Panc1 (cell line): Measurements from ENCODE around the gene IRF6. TPM values are rescaled to one million over a fixed set of nuclear protein-coding genes. Genes with fewer than 3 reads are reported as not detected.

Experiments used
- ATAC-seq: fragments of 200-7000 bp; cut with Tn5 transposase; 2 replicates; pipeline ENCODE4 v1.9.1; 2020; ENCODE audit warnings: mild to moderate bottlenecking, moderate library complexity
- BruUV-seq: library from RNA; stranded (reverse); fragments of 400-500 nt; replicated peaks from 2 replicates; lab custom pipeline; 2021; lab: Mats Ljungman, UMichigan
- CTCF ChIA-PET: fragments of 300-600 bp; sonication (Branson Sonifier 250); formaldehyde crosslinking; loops from one replicate; lab custom pipeline; 2022; ENCODE audit warnings: antibody characterized with exemption; lab: Charles Lee
- POLR2A ChIA-PET: fragments of 300-600 bp; sonication (Branson Sonifier 250); formaldehyde crosslinking; loops from one replicate; lab custom pipeline; 2022; ENCODE audit warnings: antibody characterized with exemption; lab: Charles Lee
- DNase-seq: peaks from one replicate; pipeline ENCODE4 v3.0.0-alpha.2; 2010; ENCODE audit warnings: low read depth, low spot score
- H3K27ac ChIP-seq: 2 replicates; pipeline ENCODE4 v1.5.1; 2011; ENCODE audit warnings: mild to moderate bottlenecking, low read length, inconsistent platforms
- H3K27me3 ChIP-seq: fragments of 200-500 bp; sonication (Bioruptor generic); 2 replicates; pipeline ENCODE4 v1.6.0; 2014; ENCODE audit warnings: low read length, inconsistent platforms; ENCODE audit not compliant: control insufficient read depth, insufficient read depth
- H3K36me3 ChIP-seq: fragments of 200-500 bp; sonication (Bioruptor generic); 2 replicates; pipeline ENCODE4 v1.5.1; 2014; ENCODE audit warnings: inconsistent platforms, mild to moderate bottlenecking, low read length, moderate library complexity; ENCODE audit not compliant: control insufficient read depth, insufficient read depth
- H3K4me1 ChIP-seq: 2 replicates; pipeline ENCODE4 v1.5.1; 2011; ENCODE audit warnings: inconsistent platforms, mild to moderate bottlenecking, low read length, moderate library complexity; ENCODE audit not compliant: control insufficient read depth, insufficient read depth
- H3K4me3 ChIP-seq, 2 experiments: 2 replicates each; pipeline ENCODE4 v1.5.1; 2011 to 2012; ENCODE audit warnings: low read depth in 2 of 2, low read length in 2 of 2, mild to moderate bottlenecking in 2 of 2, inconsistent platforms in 1 of 2, moderate library complexity in 1 of 2
- H3K9me3 ChIP-seq: fragments of 200-500 bp; sonication (Bioruptor generic); 2 replicates; pipeline ENCODE4 v1.5.1; 2014; ENCODE audit warnings: low read depth, mild to moderate bottlenecking, inconsistent platforms, low read length, moderate library complexity; ENCODE audit not compliant: control insufficient read depth, insufficient read depth
- POLR2AphosphoS5 ChIP-seq: IDR thresholded peaks from 2 replicates; pipeline ENCODE4 v1.6.1; 2012; ENCODE audit warnings: mild to moderate bottlenecking, low read depth, low read length, moderate library complexity
- REST ChIP-seq, 2 experiments: IDR thresholded peaks; 2 replicates each; pipeline ENCODE4 v1.6.1; 2011 to 2012; ENCODE audit warnings: low read depth in 2 of 2, control low read depth in 1 of 2, low read length in 1 of 2, mild to moderate bottlenecking in 1 of 2, moderate library complexity in 1 of 2; ENCODE audit not compliant: insufficient read depth in 1 of 2
- SIN3A ChIP-seq: IDR thresholded peaks from 2 replicates; pipeline ENCODE4 v1.6.1; 2012; ENCODE audit warnings: low read depth, mild to moderate bottlenecking, low read length, moderate library complexity, borderline replicate concordance; ENCODE audit not compliant: insufficient read depth
- TCF7L2 ChIP-seq: IDR thresholded peaks from 2 replicates; pipeline ENCODE4 v1.6.1; 2011; ENCODE audit warnings: mild to moderate bottlenecking, low read depth, low read length, inconsistent platforms
- in situ Hi-C: cut with HindIII; loops from 2 replicates; pipeline ENCODE4 v1.10.0; 2016; ENCODE audit warnings: low sequenced_read_pairs, low pct_unique_long_range_greater_than_20kb
- intact Hi-C: fragments of 100-400 bp; cut with micrococcal nuclease; formaldehyde crosslinking; loops from one replicate; pipeline ENCODE4 v1.10.0; 2022; ENCODE audit not compliant: unreplicated experiment
- total RNA-seq: library from RNA; stranded (reverse); gene quantifications from one replicate; pipeline ENCODE4 v1.2.1, GENCODE V29; 2021; ENCODE audit not compliant: unreplicated experiment
- TF ChIP-seq, protein P1 (sequence below): fragments of 450-650 bp; IDR thresholded peaks from 2 replicates; pipeline ENCODE4 v1.5.1; 2017; ENCODE audit warnings: mild to moderate bottlenecking

Gene IRF6
- total RNA-seq, 1 experiment from 2014 or later: 0.64 TPM

DNA sequence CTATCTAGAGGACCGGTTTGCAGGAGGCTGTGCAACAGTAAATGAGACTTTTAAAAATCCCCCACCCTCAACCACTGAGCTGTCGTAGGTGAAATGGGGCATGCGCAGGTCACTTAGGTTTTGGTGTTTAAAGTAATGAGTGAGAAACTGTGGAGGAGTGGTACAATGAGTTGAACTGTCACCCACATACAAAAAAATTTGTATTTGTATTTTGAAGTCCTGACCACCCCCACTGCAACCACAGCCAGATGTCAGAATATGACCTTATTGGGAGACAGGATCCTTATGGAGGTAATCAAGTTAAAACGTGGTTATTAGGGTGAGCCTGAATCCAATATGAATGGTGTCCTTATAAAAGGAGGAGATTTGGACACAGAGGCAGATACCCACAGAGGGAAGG, 1.6 kb upstream of the IRF6 start:
- Histone ChIP-seq H3K36me3 (no peaks in the 10 kb centered on the region), H3K27me3 (no peaks in the 10 kb centered on the region; the same call in none of the 2 replicates), H3K4me3 (no peak overlapping the region), H3K27ac (no peak overlapping the region), H3K9me3 (no peaks in the 10 kb centered on the region), H3K4me1 (no peaks in the 10 kb centered on the region; the same call in 1 of the 2 replicates)
- in situ Hi-C loops: no loop called here
- intact Hi-C loops: no loop called here
- ChIA-PET POLR2A (no interaction called here), CTCF (no interaction called here)
- no TSS peak for BruUV-seq
- ATAC-seq (no peak), DNase-seq (no peak)
- TF ChIP-seq REST (IDR thresholded peaks at IDR 0.05; ENCODE audit: insufficient read depth in 1 of 2, low read depth in 2 of 2, low read length in 1 of 2) (no peak), TCF7L2 (no peak), SIN3A (no peak), POLR2AphosphoS5 (no peak)
- TF ChIP-seq, protein P1, sequence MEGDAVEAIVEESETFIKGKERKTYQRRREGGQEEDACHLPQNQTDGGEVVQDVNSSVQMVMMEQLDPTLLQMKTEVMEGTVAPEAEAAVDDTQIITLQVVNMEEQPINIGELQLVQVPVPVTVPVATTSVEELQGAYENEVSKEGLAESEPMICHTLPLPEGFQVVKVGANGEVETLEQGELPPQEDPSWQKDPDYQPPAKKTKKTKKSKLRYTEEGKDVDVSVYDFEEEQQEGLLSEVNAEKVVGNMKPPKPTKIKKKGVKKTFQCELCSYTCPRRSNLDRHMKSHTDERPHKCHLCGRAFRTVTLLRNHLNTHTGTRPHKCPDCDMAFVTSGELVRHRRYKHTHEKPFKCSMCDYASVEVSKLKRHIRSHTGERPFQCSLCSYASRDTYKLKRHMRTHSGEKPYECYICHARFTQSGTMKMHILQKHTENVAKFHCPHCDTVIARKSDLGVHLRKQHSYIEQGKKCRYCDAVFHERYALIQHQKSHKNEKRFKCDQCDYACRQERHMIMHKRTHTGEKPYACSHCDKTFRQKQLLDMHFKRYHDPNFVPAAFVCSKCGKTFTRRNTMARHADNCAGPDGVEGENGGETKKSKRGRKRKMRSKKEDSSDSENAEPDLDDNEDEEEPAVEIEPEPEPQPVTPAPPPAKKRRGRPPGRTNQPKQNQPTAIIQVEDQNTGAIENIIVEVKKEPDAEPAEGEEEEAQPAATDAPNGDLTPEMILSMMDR: no peak

- no peak overlapping the region for H3K4me3 ChIP-seq
- in situ Hi-C loops: no loop called here
- DNase-seq (no peak), ATAC-seq (no peak)
- POLR2A ChIA-PET: interaction anchor here (0.6 kb wide), 2 partner anchors 11 to 1864 kb away, joined by 3 read pairs; no protein-coding TSS in a partner anchor
- H3K9me3 ChIP-seq: no peaks in the 10 kb centered on the region
- no peaks in the 10 kb centered on the region for H3K36me3 ChIP-seq
- CTCF ChIA-PET: interaction anchor here (0.8 kb wide), 1 partner anchor 18 kb away, joined by 3 read pairs; no protein-coding TSS in a partner anchor
- no peak overlapping the region for H3K27ac ChIP-seq
- intact Hi-C loops: no loop called here
- no peaks in the 10 kb centered on the region; the same call in none of the 2 replicates for H3K27me3 ChIP-seq
- H3K4me1 ChIP-seq: no peaks in the 10 kb centered on the region; the same call in 1 of the 2 replicates
- TF ChIP-seq TCF7L2 (no peak), POLR2AphosphoS5 (no peak), SIN3A (no peak), REST (IDR thresholded peaks at IDR 0.05; ENCODE audit: insufficient read depth in 1 of 2, low read depth in 2 of 2, low read length in 1 of 2) (no peak)
- TF ChIP-seq, protein P1: no peak
- BruUV-seq: no TSS peak
Observed at GRCh38 chr1:209805341-209805781, 581 bp downstream of the IRF6 start.
